GM19351 (cell line): ENCODE measurements around the gene ZNF205.
"Not testable (repeated sequence)": the region's sequence is repeated elsewhere in the genome, so short reads cannot be mapped to it uniquely, and the experiment has no call there.

ENCODE experiments used
- ATAC-seq: cut with Tn5 transposase; IDR thresholded peaks from one replicate; pipeline ENCODE4 v1.9.1; 2021; ENCODE audit warnings: mild to moderate bottlenecking, moderate library complexity; ENCODE audit not compliant: unreplicated experiment

Gene ZNF205

GRCh38 chr16:3131755-3132377 is 19.5 kb downstream of the ZNF205 start:
- no peak for ATAC-seq

- ATAC-seq, result no peak
These were observed 21.5 kb downstream of the ZNF205 start for GRCh38 chr16:3133844-3134243.

GRCh38 chr16:3134338-3135125 is 22.1 kb downstream of the ZNF205 start, which contains the start of gene ZNF213:
ZNF213 (plus strand) TSS chr16:3135029; CDS start chr16:3137281, 2,252 bp downstream.
- ATAC-seq, result peak; percentile 87

GRCh38 chr16:3135126-3135715 is 22.8 kb downstream of the ZNF205 start:
- peak; percentile 13 for ATAC-seq

GRCh38 chr16:3137267-3137666 is 24.9 kb downstream of the ZNF205 start:
- ATAC-seq, result no peak

GRCh38 chr16:3138342-3138741 is 26.0 kb downstream of the ZNF205 start:
- ATAC-seq, result no peak

GRCh38 chr16:3138823-3139426 is 26.5 kb downstream of the ZNF205 start:
- no peak for ATAC-seq

- not testable (repeated sequence) for ATAC-seq
These were observed 27.2 kb downstream of the ZNF205 start for GRCh38 chr16:3139561-3139960.

- no peak for ATAC-seq
These were observed 28.4 kb downstream of the ZNF205 start for GRCh38 chr16:3140603-3141427.

GRCh38 chr16:3141781-3142311 is 29.5 kb downstream of the ZNF205 start:
- no peak for ATAC-seq

GRCh38 chr16:3142327-3142726 is 29.9 kb downstream of the ZNF205 start:
- no peak for ATAC-seq

GRCh38 chr16:3142770-3143169 is 30.4 kb downstream of the ZNF205 start:
- no peak for ATAC-seq

GRCh38 chr16:3143189-3143588 is 30.8 kb downstream of the ZNF205 start:
- ATAC-seq, result no peak

- ATAC-seq, result no peak
These were observed 31.4 kb downstream of the ZNF205 start for GRCh38 chr16:3143598-3144320.

- no peak for ATAC-seq
These were observed 32.1 kb downstream of the ZNF205 start for GRCh38 chr16:3144321-3144983.

GRCh38 chr16:3145151-3145550 is 32.8 kb downstream of the ZNF205 start:
- ATAC-seq, result no peak

GRCh38 chr16:3145660-3146059 is 33.3 kb downstream of the ZNF205 start:
- ATAC-seq, result no peak

- ATAC-seq, result no peak
These were observed 34.8 kb downstream of the ZNF205 start for GRCh38 chr16:3147046-3147756.

GRCh38 chr16:3147757-3148104 is 35.3 kb downstream of the ZNF205 start:
- ATAC-seq, result no peak
